Uterus (tissue), 2 donors: ENCODE data around the gene OGG1.

ENCODE experiments used
- POLR2A ChIP-seq, 2 donors: fragments of 450-650 bp; IDR thresholded peaks; one replicate each; pipeline ENCODE4 v1.6.1; 2016; ENCODE audit warnings: antibody characterized with exemption in 2 of 2, mild to moderate bottlenecking in 1 of 2, moderate library complexity in 1 of 2
- TF ChIP-seq, protein P1 (sequence below), 4 experiments: fragments of 200-600 bp in 2 of 4; fragments of 450-650 bp in 2 of 4; sonication (generic) in 2 of 4; IDR thresholded peaks; one replicate each; pipeline ENCODE4 v1.5.1; 2016 to 2019; ENCODE audit warnings: antibody characterized with exemption in 4 of 4, mild to moderate bottlenecking in 2 of 4, moderate library complexity in 1 of 4

DNA sequence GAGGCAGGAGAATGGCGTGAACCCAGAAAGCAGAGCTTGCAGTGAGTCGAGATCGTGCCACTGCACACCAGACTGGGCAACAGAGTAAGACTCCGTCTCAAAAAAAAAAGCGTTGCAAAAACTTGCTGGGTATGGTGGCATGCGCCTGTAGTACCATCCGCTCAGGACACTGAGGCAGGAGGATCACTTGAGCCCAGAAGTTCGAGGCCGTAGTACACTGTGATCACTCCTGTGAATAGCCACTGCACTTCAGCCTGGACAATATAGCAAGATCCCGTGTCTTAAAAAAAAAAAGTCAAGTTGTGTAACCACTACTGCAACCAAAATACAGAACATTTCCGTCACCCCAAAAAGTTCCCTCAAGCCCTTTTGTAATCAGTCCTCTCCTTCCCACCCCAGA lies 44.6 kb downstream of the OGG1 start:
- TF ChIP-seq, protein P1, sequence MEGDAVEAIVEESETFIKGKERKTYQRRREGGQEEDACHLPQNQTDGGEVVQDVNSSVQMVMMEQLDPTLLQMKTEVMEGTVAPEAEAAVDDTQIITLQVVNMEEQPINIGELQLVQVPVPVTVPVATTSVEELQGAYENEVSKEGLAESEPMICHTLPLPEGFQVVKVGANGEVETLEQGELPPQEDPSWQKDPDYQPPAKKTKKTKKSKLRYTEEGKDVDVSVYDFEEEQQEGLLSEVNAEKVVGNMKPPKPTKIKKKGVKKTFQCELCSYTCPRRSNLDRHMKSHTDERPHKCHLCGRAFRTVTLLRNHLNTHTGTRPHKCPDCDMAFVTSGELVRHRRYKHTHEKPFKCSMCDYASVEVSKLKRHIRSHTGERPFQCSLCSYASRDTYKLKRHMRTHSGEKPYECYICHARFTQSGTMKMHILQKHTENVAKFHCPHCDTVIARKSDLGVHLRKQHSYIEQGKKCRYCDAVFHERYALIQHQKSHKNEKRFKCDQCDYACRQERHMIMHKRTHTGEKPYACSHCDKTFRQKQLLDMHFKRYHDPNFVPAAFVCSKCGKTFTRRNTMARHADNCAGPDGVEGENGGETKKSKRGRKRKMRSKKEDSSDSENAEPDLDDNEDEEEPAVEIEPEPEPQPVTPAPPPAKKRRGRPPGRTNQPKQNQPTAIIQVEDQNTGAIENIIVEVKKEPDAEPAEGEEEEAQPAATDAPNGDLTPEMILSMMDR (IDR thresholded peaks at IDR 0.05): no peak
- no peak for TF ChIP-seq POLR2A (IDR thresholded peaks at IDR 0.05)
